Articular chondrocyte of knee joint (primary cell): Measurements from ENCODE around the gene CD99L2. TPM values are rescaled to one million over a fixed set of nuclear protein-coding genes. Genes with fewer than 3 reads are reported as not detected.

Source experiments
- total RNA-seq: library from RNA; depleted of rRNA; stranded (reverse); fragments of >200 nt; gene quantifications from 2 replicates; pipeline ENCODE4 v1.2.3, GENCODE V29; 2012

Gene CD99L2, protein sequence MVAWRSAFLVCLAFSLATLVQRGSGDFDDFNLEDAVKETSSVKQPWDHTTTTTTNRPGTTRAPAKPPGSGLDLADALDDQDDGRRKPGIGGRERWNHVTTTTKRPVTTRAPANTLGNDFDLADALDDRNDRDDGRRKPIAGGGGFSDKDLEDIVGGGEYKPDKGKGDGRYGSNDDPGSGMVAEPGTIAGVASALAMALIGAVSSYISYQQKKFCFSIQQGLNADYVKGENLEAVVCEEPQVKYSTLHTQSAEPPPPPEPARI
- 62.0 and 63.2 TPM in 2 replicates for total RNA-seq

DNA sequence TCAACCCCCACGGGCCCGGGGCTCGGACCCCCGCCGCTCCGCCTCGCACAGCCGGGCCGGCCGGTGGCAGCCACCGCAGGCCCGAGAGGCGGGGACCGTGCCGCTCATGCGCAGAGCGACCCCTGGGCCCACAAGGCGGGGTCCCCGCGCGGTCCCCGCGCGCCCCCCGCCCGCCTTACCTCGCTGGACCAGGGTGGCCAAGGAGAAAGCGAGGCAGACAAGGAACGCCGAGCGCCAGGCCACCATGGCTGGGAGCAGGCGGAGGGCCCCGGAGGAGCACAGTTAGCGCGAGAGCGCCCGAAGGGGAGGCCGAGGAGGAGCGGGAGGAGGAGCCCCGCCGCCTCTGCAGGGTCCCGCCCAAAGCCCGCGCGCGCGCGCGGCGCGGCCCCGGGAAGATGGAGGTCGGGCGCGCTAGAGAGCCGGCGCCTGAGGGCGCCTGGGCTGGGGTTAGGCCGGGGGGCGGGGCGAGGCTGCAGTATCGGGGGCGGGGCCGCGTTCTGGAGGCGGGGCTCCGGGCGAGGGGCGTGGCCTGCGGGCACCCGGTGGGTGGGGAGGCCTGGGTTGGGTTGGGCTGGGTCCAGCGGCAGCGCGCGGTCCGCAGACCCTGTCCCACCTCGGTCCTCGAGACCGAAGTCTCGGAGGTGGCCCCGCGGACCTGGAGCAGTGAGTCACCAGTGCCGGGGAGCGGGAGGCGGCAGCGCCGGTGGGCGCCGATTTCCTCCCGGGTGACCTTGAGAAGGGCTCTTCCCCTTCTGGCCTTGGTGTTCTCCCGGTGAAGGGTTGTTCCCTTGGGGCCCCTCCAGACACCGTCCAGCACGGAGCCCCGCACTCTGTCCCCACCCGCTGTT lies at the start of gene CD99L2:
Gene CD99L2 (minus strand): TSS at position 326 of the 848 bp plus-strand sequence. CDS start 80 bp downstream, at position 246.

Other genes starting within 250 kb of the CD99L2 start
- 19.1 and 20.9 TPM in 2 replicates for gene MTMR1, start 205.3 kb downstream of the CD99L2 start, total RNA-seq
- gene HMGB3, start 84.7 kb upstream of the CD99L2 start, total RNA-seq, result 10.6 and 13.9 TPM in 2 replicates